Measurements from ENCODE around the gene PPP2R2C. TPM values are rescaled to one million over a fixed set of nuclear protein-coding genes. Genes with fewer than 3 reads are reported as not detected.

The PPP2R2C gene
- total RNA-seq, 6 experiments from 2014 or later: 0.14 to 0.25 (median 0.23) TPM; not detected in 2

- Mint-ChIP-seq H3K36me3 (ENCODE audit: low read depth) (no peaks in the 10 kb centered on the region), H3K27me3 (ENCODE audit: insufficient read depth) (peaks cover 33% of the 10 kb centered on the region), H3K4me3 (no peak overlapping the region), H3K27ac (no peak overlapping the region), H3K4me1 (ENCODE audit: low read depth) (no peaks in the 10 kb centered on the region), H3K9me3 (no peaks in the 10 kb centered on the region)
- no peak for DNase-seq
- TF ChIP-seq, protein P1, sequence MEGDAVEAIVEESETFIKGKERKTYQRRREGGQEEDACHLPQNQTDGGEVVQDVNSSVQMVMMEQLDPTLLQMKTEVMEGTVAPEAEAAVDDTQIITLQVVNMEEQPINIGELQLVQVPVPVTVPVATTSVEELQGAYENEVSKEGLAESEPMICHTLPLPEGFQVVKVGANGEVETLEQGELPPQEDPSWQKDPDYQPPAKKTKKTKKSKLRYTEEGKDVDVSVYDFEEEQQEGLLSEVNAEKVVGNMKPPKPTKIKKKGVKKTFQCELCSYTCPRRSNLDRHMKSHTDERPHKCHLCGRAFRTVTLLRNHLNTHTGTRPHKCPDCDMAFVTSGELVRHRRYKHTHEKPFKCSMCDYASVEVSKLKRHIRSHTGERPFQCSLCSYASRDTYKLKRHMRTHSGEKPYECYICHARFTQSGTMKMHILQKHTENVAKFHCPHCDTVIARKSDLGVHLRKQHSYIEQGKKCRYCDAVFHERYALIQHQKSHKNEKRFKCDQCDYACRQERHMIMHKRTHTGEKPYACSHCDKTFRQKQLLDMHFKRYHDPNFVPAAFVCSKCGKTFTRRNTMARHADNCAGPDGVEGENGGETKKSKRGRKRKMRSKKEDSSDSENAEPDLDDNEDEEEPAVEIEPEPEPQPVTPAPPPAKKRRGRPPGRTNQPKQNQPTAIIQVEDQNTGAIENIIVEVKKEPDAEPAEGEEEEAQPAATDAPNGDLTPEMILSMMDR (IDR thresholded peaks at IDR 0.05): no peak
Measured at GRCh38 chr4:6441758-6442157, 30.7 kb downstream of the PPP2R2C start.

DNA sequence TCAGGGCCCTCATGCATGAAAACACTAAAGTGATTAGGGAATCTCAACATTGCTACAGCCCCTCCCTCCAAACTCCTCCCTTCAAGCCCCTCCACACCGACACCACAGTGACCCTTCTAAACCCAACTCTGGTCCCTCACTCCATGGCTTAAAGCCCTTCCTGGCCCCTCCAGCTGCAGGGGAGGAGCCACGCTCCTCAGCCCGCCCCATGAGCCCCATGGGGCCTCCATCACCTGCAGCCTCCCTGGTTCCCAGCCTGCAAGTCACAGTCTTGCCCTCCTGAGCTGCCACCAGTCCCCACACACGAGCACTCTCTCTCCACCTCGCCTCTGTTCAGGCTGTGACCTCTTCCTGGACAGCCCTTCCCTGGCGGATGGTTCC, 31.2 kb downstream of the PPP2R2C start:
- no peak overlapping the region for H3K27ac Mint-ChIP-seq
- H3K27me3 Mint-ChIP-seq (ENCODE audit: insufficient read depth): peaks cover 27% of the 10 kb centered on the region
- TF ChIP-seq, protein P1 (IDR thresholded peaks at IDR 0.05): no peak
- H3K36me3 Mint-ChIP-seq (ENCODE audit: low read depth): no peaks in the 10 kb centered on the region
- H3K4me1 Mint-ChIP-seq (ENCODE audit: low read depth): no peaks in the 10 kb centered on the region
- peaks cover 3% of the 10 kb centered on the region; the same call in 1 of the 2 replicates for H3K9me3 Mint-ChIP-seq
- no peak for DNase-seq
- H3K4me3 Mint-ChIP-seq: no peak overlapping the region

- no peak for DNase-seq
- H3K4me1 Mint-ChIP-seq (ENCODE audit: low read depth): no peaks in the 10 kb centered on the region
- H3K4me3 Mint-ChIP-seq: no peak overlapping the region
- no peaks in the 10 kb centered on the region for H3K36me3 Mint-ChIP-seq (ENCODE audit: low read depth)
- H3K27ac Mint-ChIP-seq: no peak overlapping the region
- TF ChIP-seq, protein P1 (IDR thresholded peaks at IDR 0.05): no peak
- peaks cover 28% of the 10 kb centered on the region for H3K27me3 Mint-ChIP-seq (ENCODE audit: insufficient read depth)
- H3K9me3 Mint-ChIP-seq: peaks cover 8% of the 10 kb centered on the region
Measured at GRCh38 chr4:6440506-6441201, 31.8 kb downstream of the PPP2R2C start.

GRCh38 chr4:6439120-6439762, 33.2 kb downstream of the PPP2R2C start:
- DNase-seq: no peak
- H3K27ac Mint-ChIP-seq: no peak overlapping the region
- peaks cover 19% of the 10 kb centered on the region for H3K9me3 Mint-ChIP-seq
- no peaks in the 10 kb centered on the region for H3K4me1 Mint-ChIP-seq (ENCODE audit: low read depth)
- peaks cover 24% of the 10 kb centered on the region for H3K27me3 Mint-ChIP-seq (ENCODE audit: insufficient read depth)
- no peak overlapping the region for H3K4me3 Mint-ChIP-seq
- H3K36me3 Mint-ChIP-seq (ENCODE audit: low read depth): peaks cover 4% of the 10 kb centered on the region; the same call in 1 of the 2 replicates
- TF ChIP-seq, protein P1 (IDR thresholded peaks at IDR 0.05): no peak

- TF ChIP-seq, protein P1 (IDR thresholded peaks at IDR 0.05): no peak
- Mint-ChIP-seq H3K27ac (no peak overlapping the region), H3K27me3 (ENCODE audit: insufficient read depth) (peaks cover 24% of the 10 kb centered on the region), H3K36me3 (ENCODE audit: low read depth) (peaks cover 9% of the 10 kb centered on the region; the same call in 1 of the 2 replicates), H3K9me3 (peaks cover 25% of the 10 kb centered on the region), H3K4me3 (no peak overlapping the region), H3K4me1 (ENCODE audit: low read depth) (no peaks in the 10 kb centered on the region)
- no peak for DNase-seq
Measured at GRCh38 chr4:6437826-6438238, 34.6 kb downstream of the PPP2R2C start.

Measured in HFFc6 (cell line).